Measurements from ENCODE around the gene DRC7.

The DRC7 gene

DNA sequence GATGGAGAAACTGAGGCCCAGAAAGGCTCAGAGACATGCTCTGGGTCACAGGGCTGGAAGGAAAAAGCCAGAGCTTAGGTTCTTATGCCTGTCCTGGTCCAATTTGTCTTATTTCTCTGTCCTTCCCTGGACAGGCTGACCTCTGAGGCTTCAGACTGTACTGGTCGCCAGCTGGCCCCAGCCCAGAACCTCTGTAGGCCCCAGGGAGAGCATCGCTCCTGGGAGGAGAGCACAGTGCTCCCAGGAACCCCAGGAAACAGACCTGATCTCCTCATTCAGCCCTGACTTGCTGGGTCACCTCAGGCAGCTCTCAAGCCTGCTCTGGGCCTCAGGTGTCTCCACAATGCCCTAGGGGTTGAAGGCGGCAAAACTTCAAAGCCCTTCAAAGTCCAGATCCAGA is 4.9 kb downstream of the DRC7 start:
- no peak for TF ChIP-seq CTCF (IDR thresholded peaks at IDR 0.05; ENCODE audit: low read depth, low read length)
- no peak for TF ChIP-seq EZH2phosphoT487 (IDR thresholded peaks at IDR 0.05; ENCODE audit: low read depth)
- H3K4me1 ChIP-seq (ENCODE audit: low read length), result 0 out of 2 replicates have a peak, but pooled peaks cover 3% of the 10 kb centered on the region
- no peak overlapping the region for H2AFZ ChIP-seq (ENCODE audit: low read depth, low read length)
- H3K4me3 ChIP-seq (ENCODE audit: low read length), result no peak overlapping the region
- no peaks in the 10 kb centered on the region for H3K9me3 ChIP-seq (ENCODE audit: insufficient read depth, low read length)
- H3K27ac ChIP-seq (ENCODE audit: low read length), result no peak overlapping the region
- no peaks in the 10 kb centered on the region for H4K20me1 ChIP-seq (ENCODE audit: insufficient read depth, low read length)
- H3K36me3 ChIP-seq (replicated peaks; ENCODE audit: low read depth, low read length), result no peaks in the 10 kb centered on the region
- H3K27me3 ChIP-seq (ENCODE audit: low read depth, low read length), result no peaks in the 10 kb centered on the region
- no peak overlapping the region for H3K4me2 ChIP-seq (ENCODE audit: low read length)
- H3K9ac ChIP-seq (ENCODE audit: low read length), result no peak overlapping the region
- H3K79me2 ChIP-seq (ENCODE audit: low read length), result no peaks in the 10 kb centered on the region

- H3K79me2 ChIP-seq (ENCODE audit: low read length), result no peaks in the 10 kb centered on the region
- H3K4me1 ChIP-seq (ENCODE audit: low read length), result 0 out of 2 replicates have a peak, but pooled peaks cover under 1% of the 10 kb centered on the region
- no peak overlapping the region for H3K4me3 ChIP-seq (ENCODE audit: low read length)
- no peak overlapping the region for H3K4me2 ChIP-seq (ENCODE audit: low read length)
- H3K27ac ChIP-seq (ENCODE audit: low read length), result no peak overlapping the region
- H2AFZ ChIP-seq (ENCODE audit: low read depth, low read length), result no peak overlapping the region
- no peak overlapping the region for H3K9ac ChIP-seq (ENCODE audit: low read length)
- no peaks in the 10 kb centered on the region for H3K36me3 ChIP-seq (replicated peaks; ENCODE audit: low read depth, low read length)
- no peak for TF ChIP-seq CTCF (IDR thresholded peaks at IDR 0.05; ENCODE audit: low read depth, low read length)
- TF ChIP-seq EZH2phosphoT487 (IDR thresholded peaks at IDR 0.05; ENCODE audit: low read depth), result no peak
- H3K27me3 ChIP-seq (ENCODE audit: low read depth, low read length), result peaks cover under 1% of the 10 kb centered on the region; the same call in 1 of the 2 replicates
- H4K20me1 ChIP-seq (ENCODE audit: insufficient read depth, low read length), result no peaks in the 10 kb centered on the region
- no peaks in the 10 kb centered on the region for H3K9me3 ChIP-seq (ENCODE audit: insufficient read depth, low read length)
Observed at GRCh38 chr16:57699899-57700298, 5.3 kb downstream of the DRC7 start.

GRCh38 chr16:57700781-57701551 is 6.4 kb downstream of the DRC7 start:
- H3K27me3 ChIP-seq (ENCODE audit: low read depth, low read length), result peaks cover 5% of the 10 kb centered on the region; the same call in 1 of the 2 replicates
- no peak overlapping the region for H3K4me3 ChIP-seq (ENCODE audit: low read length)
- TF ChIP-seq EZH2phosphoT487 (IDR thresholded peaks at IDR 0.05; ENCODE audit: low read depth) (no peak), CTCF (IDR thresholded peaks at IDR 0.05; ENCODE audit: low read depth, low read length) (no peak)
- no peak overlapping the region for H3K27ac ChIP-seq (ENCODE audit: low read length)
- no peak overlapping the region for H2AFZ ChIP-seq (ENCODE audit: low read depth, low read length)
- H3K9ac ChIP-seq (ENCODE audit: low read length), result no peak overlapping the region
- no peaks in the 10 kb centered on the region for H4K20me1 ChIP-seq (ENCODE audit: insufficient read depth, low read length)
- H3K36me3 ChIP-seq (replicated peaks; ENCODE audit: low read depth, low read length), result no peaks in the 10 kb centered on the region
- no peaks in the 10 kb centered on the region for H3K9me3 ChIP-seq (ENCODE audit: insufficient read depth, low read length)
- no peaks in the 10 kb centered on the region for H3K79me2 ChIP-seq (ENCODE audit: low read length)
- H3K4me1 ChIP-seq (ENCODE audit: low read length), result no peaks in the 10 kb centered on the region
- no peak overlapping the region for H3K4me2 ChIP-seq (ENCODE audit: low read length)

DNA sequence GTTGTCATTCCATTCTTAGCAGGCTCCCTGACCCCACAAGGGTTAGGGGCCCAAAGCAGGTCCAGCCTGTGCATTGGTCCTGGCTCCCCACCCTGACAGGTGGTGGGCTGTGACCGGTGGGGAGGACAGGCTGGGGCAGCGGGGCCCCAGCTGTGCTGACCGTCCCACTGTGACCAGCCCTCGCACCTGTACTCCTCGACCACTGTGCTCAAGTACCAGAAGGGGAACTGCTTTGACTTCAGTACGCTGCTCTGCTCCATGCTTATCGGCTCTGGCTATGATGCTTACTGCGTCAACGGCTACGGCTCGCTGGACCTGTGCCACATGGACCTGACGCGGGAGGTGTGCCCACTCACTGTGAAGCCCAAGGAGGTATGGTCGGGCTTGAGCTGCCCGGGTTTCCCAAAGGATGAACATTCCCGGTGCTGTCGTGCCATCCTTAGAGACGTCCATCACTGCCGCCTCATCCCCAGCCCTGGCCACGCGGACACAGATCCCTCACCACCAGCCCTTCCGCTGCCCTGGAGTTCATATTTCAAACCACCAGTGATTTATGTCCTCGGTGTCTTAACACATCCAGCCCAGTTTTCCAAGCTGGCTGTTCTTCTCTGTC is 7.3 kb downstream of the DRC7 start:
- H3K9ac ChIP-seq (ENCODE audit: low read length), result no peak overlapping the region
- H3K36me3 ChIP-seq (replicated peaks; ENCODE audit: low read depth, low read length), result no peaks in the 10 kb centered on the region
- no peak overlapping the region for H3K4me2 ChIP-seq (ENCODE audit: low read length)
- H3K4me3 ChIP-seq (ENCODE audit: low read length), result no peak overlapping the region
- no peaks in the 10 kb centered on the region for H3K79me2 ChIP-seq (ENCODE audit: low read length)
- TF ChIP-seq EZH2phosphoT487 (IDR thresholded peaks at IDR 0.05; ENCODE audit: low read depth), result no peak
- no peak for TF ChIP-seq CTCF (IDR thresholded peaks at IDR 0.05; ENCODE audit: low read depth, low read length)
- no peaks in the 10 kb centered on the region for H4K20me1 ChIP-seq (ENCODE audit: insufficient read depth, low read length)
- H3K9me3 ChIP-seq (ENCODE audit: insufficient read depth, low read length), result no peaks in the 10 kb centered on the region
- no peak overlapping the region for H2AFZ ChIP-seq (ENCODE audit: low read depth, low read length)
- peaks cover 5% of the 10 kb centered on the region; the same call in 1 of the 2 replicates for H3K27me3 ChIP-seq (ENCODE audit: low read depth, low read length)
- H3K27ac ChIP-seq (ENCODE audit: low read length), result no peak overlapping the region
- H3K4me1 ChIP-seq (ENCODE audit: low read length), result no peaks in the 10 kb centered on the region

Data from OCI-LY3 (cell line).